GM12878 (cell line): ENCODE measurements around the gene MYO18B. TPM values are rescaled to one million over a fixed set of nuclear protein-coding genes. Genes with fewer than 3 reads are reported as not detected.

Experiments used
- ATAC-seq: fragments of 200-7000 bp; cut with Tn5 transposase; 3 replicates; pipeline ENCODE4 v1.9.1; 2020; ENCODE audit warnings: mild to moderate bottlenecking, moderate library complexity
- BruUV-seq: library from RNA; stranded (reverse); fragments of 400-500 nt; replicated peaks from 2 replicates; lab custom pipeline; 2021; lab: Mats Ljungman, UMichigan
- CTCF ChIA-PET: fragments of 300-600 bp; sonication (Branson Sonifier 250); formaldehyde crosslinking; extraction: SDS; loops from one replicate; lab custom pipeline; 2021; ENCODE audit warnings: inconsistent platforms; lab: Yijun Ruan, JAX
- POLR2A ChIA-PET: fragments of 350-600 bp; formaldehyde crosslinking; extraction: SDS; loops from one replicate; lab custom pipeline; 2021; ENCODE audit warnings: inconsistent platforms; lab: Charles Lee
- RAD21 ChIA-PET: fragments of 300-600 bp; sonication (Branson Sonifier 250); formaldehyde crosslinking; loops from one replicate; lab custom pipeline; 2023; ENCODE audit warnings: antibody characterized with exemption; ENCODE audit not compliant: unreplicated experiment; lab: Charles Lee
- SMC1A ChIA-PET: fragments of 300-600 bp; sonication (Branson Sonifier 250); formaldehyde crosslinking; loops from one replicate; lab custom pipeline; 2023; ENCODE audit not compliant: unreplicated experiment, uncharacterized antibody; lab: Charles Lee
- DNase-seq: peaks from one replicate; pipeline ENCODE4 v3.0.0-alpha.2; 2011; ENCODE audit warnings: low read depth, low spot score
- FAIRE-seq: peaks from 3 replicates; lab custom pipeline; 2011; peaks lifted over from hg19 to GRCh38; lab: Jason Lieb, UNC
- H2AFZ ChIP-seq: 2 replicates; pipeline ENCODE4 v1.6.0; 2011; ENCODE audit warnings: low read depth, low read length, control low read depth; ENCODE audit not compliant: control insufficient read depth
- H3K27ac ChIP-seq: 2 replicates; pipeline ENCODE4 v1.5.1; 2011; ENCODE audit warnings: control low read depth; ENCODE audit not compliant: control insufficient read depth, insufficient read depth
- H3K27me3 ChIP-seq, 2 experiments: replicated peaks in 1 of 2; 2 replicates each; pipeline versions ENCODE4 v1.6.0 to v1.6.1; 2011; ENCODE audit warnings: low read length in 1 of 2; ENCODE audit not compliant: control insufficient read depth in 2 of 2, insufficient read depth in 2 of 2
- H3K36me3 ChIP-seq, 2 experiments: 2 replicates each; pipeline ENCODE4 v1.5.1; 2011; ENCODE audit warnings: low read length in 1 of 2; ENCODE audit not compliant: control insufficient read depth in 2 of 2, insufficient read depth in 2 of 2
- H3K4me1 ChIP-seq: 2 replicates; pipeline ENCODE4 v1.6.1; 2011; ENCODE audit warnings: mild to moderate bottlenecking, low read length, moderate library complexity, mixed read lengths; ENCODE audit not compliant: control insufficient read depth, insufficient read depth
- H3K4me2 ChIP-seq: 2 replicates; pipeline ENCODE4 v1.6.0; 2011; ENCODE audit warnings: control low read depth; ENCODE audit not compliant: control insufficient read depth, insufficient read depth
- H3K4me3 ChIP-seq: fragments of 200-600 bp; sonication (generic); 2 replicates; pipeline ENCODE4 v1.5.1; 2016
- H3K79me2 ChIP-seq: 2 replicates; pipeline ENCODE4 v1.6.0; 2011; ENCODE audit warnings: low read length; ENCODE audit not compliant: control insufficient read depth, insufficient read depth
- H3K9ac ChIP-seq: 2 replicates; pipeline ENCODE4 v1.8.0; 2011; ENCODE audit warnings: low read length, control low read depth, mixed read lengths; ENCODE audit not compliant: control insufficient read depth, insufficient read depth
- H3K9me3 ChIP-seq: replicated peaks from 3 replicates; pipeline ENCODE4 v1.5.1; 2011; ENCODE audit warnings: mild to moderate bottlenecking, low read length; ENCODE audit not compliant: control insufficient read depth, insufficient read depth
- H4K20me1 ChIP-seq: 2 replicates; pipeline ENCODE4 v1.6.0; 2011; ENCODE audit not compliant: control insufficient read depth, insufficient read depth
- CBFB ChIP-seq: IDR thresholded peaks from 2 replicates; pipeline ENCODE4 v1.6.1; 2016; ENCODE audit warnings: antibody characterized with exemption, low read depth
- CREB1 ChIP-seq: IDR thresholded peaks from 2 replicates; pipeline ENCODE4 v1.6.1; 2012; ENCODE audit warnings: low read depth, mild to moderate bottlenecking, inconsistent platforms
- EGR1 ChIP-seq, 2 experiments: IDR thresholded peaks; 1 replicate in 1 of 2; 2 replicates in 1 of 2; pipeline ENCODE4 v1.6.1; 2011 to 2012; ENCODE audit warnings: low read depth in 2 of 2, low read length in 2 of 2, borderline replicate concordance in 1 of 2, mild to moderate bottlenecking in 1 of 2, moderate library complexity in 1 of 2
- ESRRA ChIP-seq: IDR thresholded peaks from 2 replicates; pipeline ENCODE4 v1.6.1; 2012; ENCODE audit warnings: mild to moderate bottlenecking, low read length, improper control_type of control experiment
- EZH2 ChIP-seq: IDR thresholded peaks from 2 replicates; pipeline ENCODE4 v1.6.1; 2012; ENCODE audit warnings: low read depth, mild to moderate bottlenecking, control low read depth, inconsistent platforms, low read length, borderline replicate concordance; ENCODE audit not compliant: control insufficient read depth
- HCFC1 ChIP-seq: fragments of 150-350 bp; IDR thresholded peaks from 2 replicates; pipeline ENCODE4 v1.6.1; 2014; ENCODE audit warnings: low read length
- IRF5 ChIP-seq: fragments of 450-650 bp; IDR thresholded peaks from 2 replicates; pipeline ENCODE4 v1.6.1; 2017; ENCODE audit warnings: borderline replicate concordance
- JUND ChIP-seq: IDR thresholded peaks from 2 replicates; pipeline ENCODE4 v1.6.1; 2012; ENCODE audit warnings: low read depth, mild to moderate bottlenecking, low read length, improper control_type of control experiment, moderate library complexity
- NBN ChIP-seq: fragments of 450-650 bp; IDR thresholded peaks from 2 replicates; pipeline ENCODE4 v1.6.1; 2016
- NFYA ChIP-seq: IDR thresholded peaks from 2 replicates; pipeline ENCODE4 v1.6.1; 2011; ENCODE audit warnings: low read depth, mild to moderate bottlenecking, low read length, improper control_type of control experiment, borderline replicate concordance
- NFYB ChIP-seq: IDR thresholded peaks from 2 replicates; pipeline ENCODE4 v1.6.1; 2011; ENCODE audit warnings: low read depth, mild to moderate bottlenecking, low read length, improper control_type of control experiment, moderate library complexity; ENCODE audit not compliant: insufficient read depth
- PAX8 ChIP-seq: fragments of 450-650 bp; IDR thresholded peaks from 2 replicates; pipeline ENCODE4 v1.6.1; 2017; ENCODE audit warnings: mild to moderate bottlenecking, moderate library complexity
- RELA ChIP-seq: fragments of 450-650 bp; IDR thresholded peaks from 2 replicates; pipeline ENCODE4 v1.8.0; 2014; ENCODE audit warnings: borderline replicate concordance; ENCODE audit not compliant: partially characterized antibody
- SMAD1 ChIP-seq: fragments of 450-650 bp; IDR thresholded peaks from 2 replicates; pipeline ENCODE4 v1.6.1; 2018; ENCODE audit warnings: mild to moderate bottlenecking, low read depth; ENCODE audit not compliant: partially characterized antibody
- SMAD5 ChIP-seq: IDR thresholded peaks from 2 replicates; pipeline ENCODE4 v1.6.1; 2016; ENCODE audit warnings: antibody characterized with exemption, low read depth
- SUPT20H ChIP-seq: IDR thresholded peaks from 2 replicates; pipeline ENCODE4 v1.6.1; 2011; ENCODE audit warnings: low read depth, mild to moderate bottlenecking, low read length, moderate library complexity, borderline replicate concordance; ENCODE audit not compliant: control insufficient read depth
- YY1 ChIP-seq: IDR thresholded peaks from 2 replicates; pipeline ENCODE4 v1.6.1; 2011; ENCODE audit warnings: low read depth, mild to moderate bottlenecking, low read length
- WGBS: methylation state at CpG from one replicate; pipeline ENCODE4 v1.1.6; 2016; ENCODE audit warnings: low lambda C conversion rate; ENCODE audit not compliant: insufficient replicate concordance, insufficient coverage; ENCODE audit errors: missing lambda C conversion rate; 5-methylcytosine and 5-hydroxymethylcytosine counted together
- in situ Hi-C: fragments of 300-500 bp; cut with MboI; formaldehyde crosslinking; loops from 9 replicates; pipeline ENCODE4 v1.14.3; 2018; ENCODE audit warnings: mixed read lengths
- intact Hi-C: fragments of 100-400 bp; cut with micrococcal nuclease; formaldehyde crosslinking; loops from one replicate; pipeline ENCODE4 v1.14.2; 2022; ENCODE audit not compliant: unreplicated experiment
- polyA plus RNA-seq, 11 experiments: library from polyadenylated mRNA; depleted of rRNA in 4 of 11; unstranded in 6 of 11; stranded (reverse) in 5 of 11; fragments of >200 nt; fragmentation: Nextera tagmentation in 4 of 11; fragmentation: Illumina TruSeq in 1 of 11; extraction: Ambion mirVana in 4 of 11; extraction: Trizol in 1 of 11; gene quantifications; 1 replicate in 1 of 11; 2 replicates in 10 of 11; pipeline versions ENCODE4 v1.2.1 to v1.2.3, GENCODE V29; 2011 to 2016; ENCODE audit warnings: inconsistent platforms in 2 of 11, missing spikeins in 2 of 11, low read depth in 1 of 11
- total RNA-seq, 4 experiments: library from RNA; depleted of rRNA in 3 of 4; stranded (reverse); fragments of >200 nt in 3 of 4; fragmentation: Illumina TruSeq in 1 of 4; extraction: Trizol in 1 of 4; gene quantifications; 2 replicates each; pipeline versions ENCODE4 v1.2.1 to v1.2.3, GENCODE V29; 2013 to 2021
- TF ChIP-seq, protein P1 (sequence below): IDR thresholded peaks from 2 replicates; pipeline ENCODE4 v1.6.1; 2012; ENCODE audit warnings: improper control_type of control experiment, low read depth, low read length; ENCODE audit not compliant: insufficient replicate concordance

MYO18B gene
- total and polyA plus RNA-seq, 10 of the 15 experiments (the other 5 are each of a cell fraction or from before 2014, with no cell fraction given), result 0.05 to 2.1 (median 0.51) TPM; not detected in 1

DNA sequence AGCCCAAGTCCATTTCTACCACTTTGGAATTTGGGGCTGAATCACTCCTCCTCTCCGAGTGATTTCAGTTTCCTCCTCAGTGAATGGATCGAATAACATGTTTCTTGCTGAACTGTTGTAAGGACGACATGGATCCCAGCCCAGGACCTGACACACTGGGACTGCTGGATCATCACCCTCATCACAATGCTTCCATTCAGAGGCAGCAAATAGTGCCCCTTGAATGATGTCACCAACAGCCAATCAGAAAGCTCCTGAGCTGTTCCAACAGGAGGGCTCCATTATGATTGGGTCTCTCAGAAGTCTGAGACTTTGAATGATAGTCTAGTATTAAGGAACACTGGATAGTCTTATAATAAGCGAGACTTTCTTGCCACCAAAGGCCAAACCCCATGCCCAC lies 158.9 kb downstream of the MYO18B start (continued):
- TF ChIP-seq, protein P1, sequence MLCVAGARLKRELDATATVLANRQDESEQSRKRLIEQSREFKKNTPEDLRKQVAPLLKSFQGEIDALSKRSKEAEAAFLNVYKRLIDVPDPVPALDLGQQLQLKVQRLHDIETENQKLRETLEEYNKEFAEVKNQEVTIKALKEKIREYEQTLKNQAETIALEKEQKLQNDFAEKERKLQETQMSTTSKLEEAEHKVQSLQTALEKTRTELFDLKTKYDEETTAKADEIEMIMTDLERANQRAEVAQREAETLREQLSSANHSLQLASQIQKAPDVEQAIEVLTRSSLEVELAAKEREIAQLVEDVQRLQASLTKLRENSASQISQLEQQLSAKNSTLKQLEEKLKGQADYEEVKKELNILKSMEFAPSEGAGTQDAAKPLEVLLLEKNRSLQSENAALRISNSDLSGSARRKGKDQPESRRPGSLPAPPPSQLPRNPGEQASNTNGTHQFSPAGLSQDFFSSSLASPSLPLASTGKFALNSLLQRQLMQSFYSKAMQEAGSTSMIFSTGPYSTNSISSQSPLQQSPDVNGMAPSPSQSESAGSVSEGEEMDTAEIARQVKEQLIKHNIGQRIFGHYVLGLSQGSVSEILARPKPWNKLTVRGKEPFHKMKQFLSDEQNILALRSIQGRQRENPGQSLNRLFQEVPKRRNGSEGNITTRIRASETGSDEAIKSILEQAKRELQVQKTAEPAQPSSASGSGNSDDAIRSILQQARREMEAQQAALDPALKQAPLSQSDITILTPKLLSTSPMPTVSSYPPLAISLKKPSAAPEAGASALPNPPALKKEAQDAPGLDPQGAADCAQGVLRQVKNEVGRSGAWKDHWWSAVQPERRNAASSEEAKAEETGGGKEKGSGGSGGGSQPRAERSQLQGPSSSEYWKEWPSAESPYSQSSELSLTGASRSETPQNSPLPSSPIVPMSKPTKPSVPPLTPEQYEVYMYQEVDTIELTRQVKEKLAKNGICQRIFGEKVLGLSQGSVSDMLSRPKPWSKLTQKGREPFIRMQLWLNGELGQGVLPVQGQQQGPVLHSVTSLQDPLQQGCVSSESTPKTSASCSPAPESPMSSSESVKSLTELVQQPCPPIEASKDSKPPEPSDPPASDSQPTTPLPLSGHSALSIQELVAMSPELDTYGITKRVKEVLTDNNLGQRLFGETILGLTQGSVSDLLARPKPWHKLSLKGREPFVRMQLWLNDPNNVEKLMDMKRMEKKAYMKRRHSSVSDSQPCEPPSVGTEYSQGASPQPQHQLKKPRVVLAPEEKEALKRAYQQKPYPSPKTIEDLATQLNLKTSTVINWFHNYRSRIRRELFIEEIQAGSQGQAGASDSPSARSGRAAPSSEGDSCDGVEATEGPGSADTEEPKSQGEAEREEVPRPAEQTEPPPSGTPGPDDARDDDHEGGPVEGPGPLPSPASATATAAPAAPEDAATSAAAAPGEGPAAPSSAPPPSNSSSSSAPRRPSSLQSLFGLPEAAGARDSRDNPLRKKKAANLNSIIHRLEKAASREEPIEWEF, result no peak
- TF ChIP-seq JUND (no peak), CBFB (no peak)

- ChIA-PET POLR2A (no interaction called here), RAD21 (no interaction called here), CTCF (interaction anchor here (1.2 to 2.5 kb wide), 3 partner anchors 17 to 421 kb away, joined by 4 to 11 read pairs (median 8); no protein-coding TSS in a partner anchor), SMC1A (interaction anchor here (0.9 to 2.7 kb wide), 2 partner anchors 225 to 270 kb away, joined by 3 to 5 read pairs; no protein-coding TSS in a partner anchor)
- Histone ChIP-seq H2AFZ (no peak overlapping the region), H3K4me3 (no peak overlapping the region), H3K27me3 (no peaks in the 10 kb centered on the region; a peak in 2 of 4 replicates), H3K9me3 (peaks cover 2% of the 10 kb centered on the region; the same call in 2 of the 3 replicates), H4K20me1 (no peaks in the 10 kb centered on the region), H3K79me2 (no peaks in the 10 kb centered on the region), H3K9ac (no peak overlapping the region), H3K36me3 (no peaks in the 10 kb centered on the region), H3K4me1 (no peaks in the 10 kb centered on the region), H3K27ac (no peak overlapping the region), H3K4me2 (no peak overlapping the region)
- FAIRE-seq, result no peak
- no peak for ATAC-seq
- BruUV-seq, result no TSS peak
- intact Hi-C loops, result no loop called here
- WGBS, result 10% methylated on average over 8 of the region's 8 CpGs
- DNase-seq, result no peak
- in situ Hi-C loops, result no loop called here
- no peak for TF ChIP-seq NBN
- TF ChIP-seq YY1, result no peak
- no peak for TF ChIP-seq SMAD1
- TF ChIP-seq EGR1 (IDR thresholded peaks at IDR 0.05; ENCODE audit: borderline replicate concordance in 1 of 2, low read depth in 2 of 2, low read length in 2 of 2), result no peak
- no peak for TF ChIP-seq RELA
- TF ChIP-seq NFYA, result no peak
- no peak for TF ChIP-seq SMAD5
- no peak for TF ChIP-seq NFYB
- no peak for TF ChIP-seq IRF5
- no peak for TF ChIP-seq PAX8
- no peak for TF ChIP-seq EZH2
- TF ChIP-seq CREB1, result no peak
- TF ChIP-seq ESRRA, result no peak
- no peak for TF ChIP-seq JUND
- TF ChIP-seq SUPT20H, result no peak
- TF ChIP-seq HCFC1, result no peak
These were observed 160.4 kb downstream of the MYO18B start for GRCh38 chr22:25902402-25902801.
